Measurements from ENCODE around the gene ARHGAP21. TPM values are rescaled to one million over a fixed set of nuclear protein-coding genes. Genes with fewer than 3 reads are reported as not detected.

ARHGAP21 gene
- total and polyA plus RNA-seq, 9 of the 15 experiments (the other 6 are each of a cell fraction or from before 2014, with no cell fraction given) = 13.6 to 145 (median 60.8) TPM

DNA sequence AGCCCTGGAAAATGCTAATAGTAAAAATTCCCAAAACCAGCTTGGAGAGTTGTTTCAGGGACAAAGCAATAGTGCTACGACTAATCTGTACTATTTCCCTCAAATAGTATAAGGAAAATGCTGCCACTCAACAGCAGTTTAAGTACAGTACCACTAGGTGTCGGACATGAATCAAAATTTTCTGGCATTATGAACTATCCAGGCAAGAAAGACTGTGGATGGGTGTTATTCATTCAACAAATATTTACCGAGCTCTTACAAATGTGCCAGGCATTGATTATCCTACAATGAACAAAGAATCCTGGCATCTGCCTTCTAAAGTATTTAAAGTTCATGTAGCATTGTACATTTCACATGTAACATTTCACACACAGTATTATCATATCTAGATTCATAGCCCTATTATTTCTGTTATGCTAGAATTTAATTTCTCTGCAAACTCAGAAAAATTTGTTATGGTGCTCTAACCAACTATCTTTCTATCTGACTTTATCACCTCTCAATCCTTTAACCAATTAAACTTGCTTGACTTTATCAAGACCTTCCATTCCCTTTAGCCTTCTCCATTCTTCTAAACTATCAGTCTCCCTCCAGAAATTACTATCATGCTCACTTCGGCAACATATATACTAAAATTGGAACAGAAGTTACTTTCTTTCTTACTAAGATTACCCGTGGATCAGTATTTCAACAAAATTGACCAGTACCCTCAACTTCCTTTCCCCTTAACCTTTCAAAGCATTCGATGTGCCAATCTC, 80.6 kb downstream of the ARHGAP21 start (continued):
- TF ChIP-seq JUND (IDR thresholded peaks at IDR 0.05; ENCODE audit: borderline replicate concordance, low read depth, low read length) (peak; percentile 23; the same call in 1 of the 2 replicates), JUND (tag; IDR thresholded peaks at IDR 0.05; ENCODE audit: borderline replicate concordance, low read depth, low read length) (no peak), RCOR1 (IDR thresholded peaks at IDR 0.05; ENCODE audit: borderline replicate concordance in 1 of 2, low read depth in 2 of 2, low read length in 2 of 2) (peak in 1 of 2 experiments; percentile 5; a peak in 1 of 4 replicates), SUPT5H (IDR thresholded peaks at IDR 0.05) (no peak), CREM (IDR thresholded peaks at IDR 0.05; ENCODE audit: low read depth) (no peak), USF1 (CRISPR knock-in tag; IDR thresholded peaks at IDR 0.05) (no peak), NR3C1 (CRISPR knock-in tag; IDR thresholded peaks at IDR 0.05) (no peak), ZNF436 (CRISPR knock-in tag; IDR thresholded peaks at IDR 0.05) (no peak), TOE1 (IDR thresholded peaks at IDR 0.05; ENCODE audit: borderline replicate concordance) (no peak), TOE1 (CRISPR knock-in tag; IDR thresholded peaks at IDR 0.05; ENCODE audit: borderline replicate concordance, low read depth) (no peak), MCM2 (IDR thresholded peaks at IDR 0.05; ENCODE audit: low read depth) (no peak), KAT7 (CRISPR knock-in tag; IDR thresholded peaks at IDR 0.05; ENCODE audit: borderline replicate concordance) (no peak)
- TF ChIP-seq, protein P1, sequence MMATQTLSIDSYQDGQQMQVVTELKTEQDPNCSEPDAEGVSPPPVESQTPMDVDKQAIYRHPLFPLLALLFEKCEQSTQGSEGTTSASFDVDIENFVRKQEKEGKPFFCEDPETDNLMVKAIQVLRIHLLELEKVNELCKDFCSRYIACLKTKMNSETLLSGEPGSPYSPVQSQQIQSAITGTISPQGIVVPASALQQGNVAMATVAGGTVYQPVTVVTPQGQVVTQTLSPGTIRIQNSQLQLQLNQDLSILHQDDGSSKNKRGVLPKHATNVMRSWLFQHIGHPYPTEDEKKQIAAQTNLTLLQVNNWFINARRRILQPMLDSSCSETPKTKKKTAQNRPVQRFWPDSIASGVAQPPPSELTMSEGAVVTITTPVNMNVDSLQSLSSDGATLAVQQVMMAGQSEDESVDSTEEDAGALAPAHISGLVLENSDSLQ (IDR thresholded peaks at IDR 0.05) = peak; percentile 66
- TF ChIP-seq, protein P2, sequence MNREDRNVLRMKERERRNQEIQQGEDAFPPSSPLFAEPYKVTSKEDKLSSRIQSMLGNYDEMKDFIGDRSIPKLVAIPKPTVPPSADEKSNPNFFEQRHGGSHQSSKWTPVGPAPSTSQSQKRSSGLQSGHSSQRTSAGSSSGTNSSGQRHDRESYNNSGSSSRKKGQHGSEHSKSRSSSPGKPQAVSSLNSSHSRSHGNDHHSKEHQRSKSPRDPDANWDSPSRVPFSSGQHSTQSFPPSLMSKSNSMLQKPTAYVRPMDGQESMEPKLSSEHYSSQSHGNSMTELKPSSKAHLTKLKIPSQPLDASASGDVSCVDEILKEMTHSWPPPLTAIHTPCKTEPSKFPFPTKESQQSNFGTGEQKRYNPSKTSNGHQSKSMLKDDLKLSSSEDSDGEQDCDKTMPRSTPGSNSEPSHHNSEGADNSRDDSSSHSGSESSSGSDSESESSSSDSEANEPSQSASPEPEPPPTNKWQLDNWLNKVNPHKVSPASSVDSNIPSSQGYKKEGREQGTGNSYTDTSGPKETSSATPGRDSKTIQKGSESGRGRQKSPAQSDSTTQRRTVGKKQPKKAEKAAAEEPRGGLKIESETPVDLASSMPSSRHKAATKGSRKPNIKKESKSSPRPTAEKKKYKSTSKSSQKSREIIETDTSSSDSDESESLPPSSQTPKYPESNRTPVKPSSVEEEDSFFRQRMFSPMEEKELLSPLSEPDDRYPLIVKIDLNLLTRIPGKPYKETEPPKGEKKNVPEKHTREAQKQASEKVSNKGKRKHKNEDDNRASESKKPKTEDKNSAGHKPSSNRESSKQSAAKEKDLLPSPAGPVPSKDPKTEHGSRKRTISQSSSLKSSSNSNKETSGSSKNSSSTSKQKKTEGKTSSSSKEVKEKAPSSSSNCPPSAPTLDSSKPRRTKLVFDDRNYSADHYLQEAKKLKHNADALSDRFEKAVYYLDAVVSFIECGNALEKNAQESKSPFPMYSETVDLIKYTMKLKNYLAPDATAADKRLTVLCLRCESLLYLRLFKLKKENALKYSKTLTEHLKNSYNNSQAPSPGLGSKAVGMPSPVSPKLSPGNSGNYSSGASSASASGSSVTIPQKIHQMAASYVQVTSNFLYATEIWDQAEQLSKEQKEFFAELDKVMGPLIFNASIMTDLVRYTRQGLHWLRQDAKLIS (CRISPR knock-in tag; IDR thresholded peaks at IDR 0.05) = no peak
